ENCODE measurements around the gene GJB4. TPM values are rescaled to one million over a fixed set of nuclear protein-coding genes. Genes with fewer than 3 reads are reported as not detected.
"Not testable (repeated sequence)": the region's sequence is repeated elsewhere in the genome, so short reads cannot be mapped to it uniquely, and the experiment has no call there.

Gene GJB4
- total RNA-seq, 2 experiments from 2014 or later = not detected

- DNase-seq; H3K27me3 Mint-ChIP-seq; H3K4me3 Mint-ChIP-seq; H3K4me1 Mint-ChIP-seq; H3K9me3 Mint-ChIP-seq (ENCODE audit: low read depth); H3K36me3 Mint-ChIP-seq (ENCODE audit: low read depth); H3K27ac Mint-ChIP-seq; intact Hi-C loops (cut with DNase I, micrococcal nuclease); ATAC-seq; POLR2A ChIA-PET: not testable (repeated sequence)
- CTCF ChIA-PET = interaction anchor here (0.5 to 2.2 kb wide), 3 partner anchors 10 to 79 kb away, joined by 3 to 11 read pairs (median 4); no protein-coding TSS in a partner anchor
Measured at GRCh38 chr1:34732831-34733230, 26.7 kb upstream of the GJB4 start.

- Mint-ChIP-seq H3K4me3 (no peak overlapping the region), H3K36me3 (ENCODE audit: low read depth) (no peaks in the 10 kb centered on the region), H3K27me3 (peaks cover 4% of the 10 kb centered on the region), H3K9me3 (ENCODE audit: low read depth) (no peaks in the 10 kb centered on the region), H3K4me1 (no peaks in the 10 kb centered on the region), H3K27ac (no peak overlapping the region)
- DNase-seq (no peak), ATAC-seq (no peak)
- CTCF ChIA-PET = no interaction called here
- POLR2A ChIA-PET = no interaction called here
- intact Hi-C loops (cut with DNase I, micrococcal nuclease) = no loop called here
Measured at GRCh38 chr1:34736692-34737091, 22.8 kb upstream of the GJB4 start.

GRCh38 chr1:34737236-34737635 lies 22.3 kb upstream of the GJB4 start:
- CTCF ChIA-PET; H3K4me3 Mint-ChIP-seq; DNase-seq; H3K36me3 Mint-ChIP-seq (ENCODE audit: low read depth); intact Hi-C loops (cut with DNase I, micrococcal nuclease); ATAC-seq; H3K27me3 Mint-ChIP-seq; H3K9me3 Mint-ChIP-seq (ENCODE audit: low read depth); POLR2A ChIA-PET; H3K4me1 Mint-ChIP-seq; H3K27ac Mint-ChIP-seq: not testable (repeated sequence)

- Mint-ChIP-seq H3K4me1 (no peaks in the 10 kb centered on the region), H3K9me3 (ENCODE audit: low read depth) (no peaks in the 10 kb centered on the region), H3K27ac (no peak overlapping the region), H3K27me3 (no peaks in the 10 kb centered on the region), H3K4me3 (no peak overlapping the region), H3K36me3 (ENCODE audit: low read depth) (no peaks in the 10 kb centered on the region)
- intact Hi-C loops (cut with DNase I, micrococcal nuclease) = loop anchor here in 1 of 2 experiments (5.0 kb wide), 1 partner anchor 192 kb away; no protein-coding TSS in a partner anchor
- ATAC-seq = no peak
- POLR2A ChIA-PET = no interaction called here
- no peak for DNase-seq
- CTCF ChIA-PET = interaction anchor here (0.7 kb wide), 1 partner anchor 1106 kb away, joined by 3 read pairs; no protein-coding TSS in a partner anchor
Measured at GRCh38 chr1:34739613-34740012, 19.9 kb upstream of the GJB4 start.

GRCh38 chr1:34740161-34740868 lies 19.2 kb upstream of the GJB4 start:
- CTCF ChIA-PET = no interaction called here
- no peaks in the 10 kb centered on the region for H3K27me3 Mint-ChIP-seq
- no peak overlapping the region for H3K4me3 Mint-ChIP-seq
- POLR2A ChIA-PET = no interaction called here
- ATAC-seq = no peak
- no peaks in the 10 kb centered on the region for H3K4me1 Mint-ChIP-seq
- intact Hi-C loops (cut with DNase I, micrococcal nuclease) = loop anchor here in 1 of 2 experiments (5.0 kb wide), 1 partner anchor 193 kb away; no protein-coding TSS in a partner anchor
- no peak for DNase-seq
- H3K36me3 Mint-ChIP-seq (ENCODE audit: low read depth) = no peaks in the 10 kb centered on the region
- H3K27ac Mint-ChIP-seq = no peak overlapping the region
- H3K9me3 Mint-ChIP-seq (ENCODE audit: low read depth) = no peaks in the 10 kb centered on the region

GRCh38 chr1:34742667-34743270 lies 16.8 kb upstream of the GJB4 start:
- Mint-ChIP-seq H3K4me1 (no peaks in the 10 kb centered on the region), H3K9me3 (ENCODE audit: low read depth) (no peaks in the 10 kb centered on the region), H3K27me3 (no peaks in the 10 kb centered on the region), H3K4me3 (no peak overlapping the region), H3K27ac (no peak overlapping the region), H3K36me3 (ENCODE audit: low read depth) (no peaks in the 10 kb centered on the region)
- ChIA-PET CTCF (interaction anchor here (0.5 to 2.9 kb wide), 32 partner anchors 9 to 1657 kb away, joined by 3 to 25 read pairs (median 4); no protein-coding TSS in a partner anchor), POLR2A (no interaction called here)
- peak; percentile 91 for DNase-seq
- ATAC-seq = peak; percentile 98
- intact Hi-C loops (cut with DNase I, micrococcal nuclease) = loop anchor here (1.0 to 5.0 kb wide), 6 partner anchors 61 to 1110 kb away; no protein-coding TSS in a partner anchor

GRCh38 chr1:34743775-34744174 lies 15.8 kb upstream of the GJB4 start:
- H3K9me3 Mint-ChIP-seq (ENCODE audit: low read depth) = no peaks in the 10 kb centered on the region
- ChIA-PET POLR2A (no interaction called here), CTCF (interaction anchor here (0.7 to 2.9 kb wide), 11 partner anchors 9 to 1110 kb away, joined by 3 to 25 read pairs (median 4); no protein-coding TSS in a partner anchor)
- intact Hi-C loops (cut with DNase I, micrococcal nuclease) = loop anchor here (2.0 to 5.0 kb wide), 3 partner anchors 196 to 1111 kb away; no protein-coding TSS in a partner anchor
- DNase-seq (no peak), ATAC-seq (no peak)
- no peaks in the 10 kb centered on the region for H3K4me1 Mint-ChIP-seq
- H3K36me3 Mint-ChIP-seq (ENCODE audit: low read depth) = no peaks in the 10 kb centered on the region
- no peaks in the 10 kb centered on the region for H3K27me3 Mint-ChIP-seq
- no peak overlapping the region for H3K27ac Mint-ChIP-seq
- H3K4me3 Mint-ChIP-seq = no peak overlapping the region

- Mint-ChIP-seq H3K27ac (no peak overlapping the region), H3K9me3 (ENCODE audit: low read depth) (no peaks in the 10 kb centered on the region), H3K36me3 (ENCODE audit: low read depth) (no peaks in the 10 kb centered on the region), H3K4me3 (no peak overlapping the region), H3K27me3 (no peaks in the 10 kb centered on the region), H3K4me1 (no peaks in the 10 kb centered on the region)
- intact Hi-C loops (cut with DNase I, micrococcal nuclease) = loop anchor here in 1 of 2 experiments (5.0 kb wide), 1 partner anchor 198 kb away; no protein-coding TSS in a partner anchor
- CTCF ChIA-PET = interaction anchor here (0.9 kb wide), 1 partner anchor 9 kb away, joined by 3 read pairs; no protein-coding TSS in a partner anchor
- DNase-seq (no peak), ATAC-seq (no peak)
- POLR2A ChIA-PET = no interaction called here
Measured at GRCh38 chr1:34744851-34745250, 14.7 kb upstream of the GJB4 start.

GRCh38 chr1:34745666-34746065 lies 13.9 kb upstream of the GJB4 start:
- CTCF ChIA-PET = interaction anchor here (0.6 kb wide), 1 partner anchor 286 kb away, joined by 3 read pairs; no protein-coding TSS in a partner anchor
- Mint-ChIP-seq H3K4me1 (no peaks in the 10 kb centered on the region), H3K27me3 (no peaks in the 10 kb centered on the region), H3K9me3 (ENCODE audit: low read depth) (no peaks in the 10 kb centered on the region), H3K27ac (no peak overlapping the region), H3K4me3 (no peak overlapping the region), H3K36me3 (ENCODE audit: low read depth) (no peaks in the 10 kb centered on the region)
- POLR2A ChIA-PET = no interaction called here
- ATAC-seq (no peak), DNase-seq (no peak)
- intact Hi-C loops (cut with DNase I, micrococcal nuclease) = no loop called here

- H3K4me1 Mint-ChIP-seq = no peaks in the 10 kb centered on the region
- no peaks in the 10 kb centered on the region for H3K36me3 Mint-ChIP-seq (ENCODE audit: low read depth)
- ATAC-seq (no peak), DNase-seq (no peak)
- CTCF ChIA-PET = interaction anchor here (0.6 kb wide), 1 partner anchor 157 kb away, joined by 3 read pairs; no protein-coding TSS in a partner anchor
- H3K4me3 Mint-ChIP-seq = no peak overlapping the region
- no peak overlapping the region for H3K27ac Mint-ChIP-seq
- no peaks in the 10 kb centered on the region for H3K9me3 Mint-ChIP-seq (ENCODE audit: low read depth)
- POLR2A ChIA-PET = no interaction called here
- intact Hi-C loops (cut with DNase I, micrococcal nuclease) = no loop called here
- H3K27me3 Mint-ChIP-seq = no peaks in the 10 kb centered on the region
Measured at GRCh38 chr1:34746101-34746500, 13.4 kb upstream of the GJB4 start.

- DNase-seq = no peak
- H3K4me3 Mint-ChIP-seq = no peak overlapping the region
- ChIA-PET POLR2A (no interaction called here), CTCF (interaction anchor here (0.6 kb wide), 1 partner anchor 156 kb away, joined by 3 read pairs; no protein-coding TSS in a partner anchor)
- intact Hi-C loops (cut with DNase I, micrococcal nuclease) = no loop called here
- no peaks in the 10 kb centered on the region for H3K4me1 Mint-ChIP-seq
- no peaks in the 10 kb centered on the region for H3K27me3 Mint-ChIP-seq
- H3K27ac Mint-ChIP-seq = no peak overlapping the region
- no peaks in the 10 kb centered on the region for H3K36me3 Mint-ChIP-seq (ENCODE audit: low read depth)
- ATAC-seq = no peak
- H3K9me3 Mint-ChIP-seq (ENCODE audit: low read depth) = no peaks in the 10 kb centered on the region
Measured at GRCh38 chr1:34746785-34747637, 12.5 kb upstream of the GJB4 start.
